Psoas muscle (tissue), 8 donors: Measurements from ENCODE around the gene CHRNA10. TPM values are rescaled to one million over a fixed set of nuclear protein-coding genes. Genes with fewer than 3 reads are reported as not detected.

Source experiments
- ATAC-seq, 4 donors: fragments of 200-7000 bp; cut with Tn5 transposase; one replicate each; pipeline ENCODE4 v1.9.1; 2020; ENCODE audit warnings: moderate library complexity in 3 of 4, mild to moderate bottlenecking in 2 of 4
- DNase-seq, 2 donors: peaks; one replicate each; pipeline ENCODE4 v3.0.0-alpha.2; 2020
- H3K27ac ChIP-seq: fragments of 200-600 bp; one replicate; pipeline ENCODE4 v1.8.0; 2022
- H3K27me3 ChIP-seq, 3 donors: fragments of 200-600 bp in 1 of 3; one replicate each; pipeline versions ENCODE4 v1.6.1 to v1.8.0; 2013 to 2022; ENCODE audit warnings: low read length in 2 of 3, mild to moderate bottlenecking in 2 of 3, moderate library complexity in 1 of 3; ENCODE audit not compliant: insufficient read depth in 3 of 3
- H3K36me3 ChIP-seq, 2 donors: fragments of 200-600 bp in 1 of 2; one replicate each; pipeline versions ENCODE4 v1.6.1 to v1.8.0; 2013 to 2022; ENCODE audit warnings: low read depth in 1 of 2, mild to moderate bottlenecking in 1 of 2, moderate library complexity in 1 of 2; ENCODE audit not compliant: insufficient read depth in 1 of 2
- H3K4me1 ChIP-seq: fragments of 200-600 bp; one replicate; pipeline ENCODE4 v1.8.0; 2022
- H3K4me3 ChIP-seq: fragments of 200-600 bp; one replicate; pipeline ENCODE4 v1.8.0; 2022; ENCODE audit warnings: mild to moderate bottlenecking
- H3K9me3 ChIP-seq: fragments of 200-600 bp; one replicate; pipeline ENCODE4 v1.8.0; 2022
- CTCF ChIP-seq: fragments of 200-600 bp; IDR thresholded peaks from one replicate; pipeline ENCODE4 v1.8.0; 2022; ENCODE audit warnings: antibody characterized with exemption
- WGBS, 3 donors: extraction: QIAGEN DNeasy Blood & Tissue Kit; methylation state at CpG; one replicate each; pipeline versions ENCODE4 v1.1.6 to v1.1.7; 2013; 5-methylcytosine and 5-hydroxymethylcytosine counted together
- intact Hi-C, 2 donors: fragments of 100-400 bp; cut with DNase I; formaldehyde crosslinking; loops; one replicate each; pipeline versions ENCODE4 v1.11.0 to v1.14.2; 2022
- polyA plus RNA-seq, 3 donors: library from polyadenylated mRNA; stranded (reverse); fragments of 200-250 nt; gene quantifications; one replicate each; pipeline ENCODE4 v1.2.3, GENCODE V29; 2013
- total RNA-seq, 4 donors: library from RNA; stranded (reverse); fragmentation: NEBNext Ultra II Directional in 2 of 4; extraction: Animal tissue kit (Norgen Biotek cat#: 25700) in 2 of 4; gene quantifications; one replicate each; pipeline versions ENCODE4 v1.2.1 to v1.2.4, GENCODE V29; 2021 to 2023
- donor health status: healthy with polysubstance abuse.
- donor health status: DM: no; HTN: no; CAD: no; lungs with moderate emphysema.
- donor health status: Bipolar disorder and iron deficiency.
- donor health status: healthy.
- donor health status: DM: yes; HTN: yes; CAD: no.
- donor health status: DM: no; HTN: no; CAD: no.
- donor health status: DM: no; HTN: no; CAD: no.
- donor health status: DM: yes; HTN: yes; CAD: no.

CHRNA10 gene
- total and polyA plus RNA-seq, 7 donors: 0.13 to 1.4 (median 0.63) TPM

GRCh38 chr11:3667149-3668035 lies 3.8 kb downstream of the CHRNA10 start:
- peaks cover 0 to 84% of the 10 kb centered on the region in 2 donors for H3K36me3 ChIP-seq
- H3K9me3 ChIP-seq: no peaks in the 10 kb centered on the region
- DNase-seq (peak in 1 of 2 donors; percentile 54), ATAC-seq (no peak)
- no peak overlapping the region for H3K4me3 ChIP-seq
- intact Hi-C loops: no loop called here
- TF ChIP-seq CTCF: no peak
- H3K4me1 ChIP-seq: no peaks in the 10 kb centered on the region
- 97 to 98% (median 98%) methylated on average over 89 of the region's 89 CpGs for WGBS, 3 donors
- H3K27me3 ChIP-seq: no peaks in the 10 kb centered on the region
- no peak overlapping the region for H3K27ac ChIP-seq

- H3K4me1 ChIP-seq: no peaks in the 10 kb centered on the region
- no peaks in the 10 kb centered on the region for H3K27me3 ChIP-seq
- H3K36me3 ChIP-seq: peaks cover 0 to 71% of the 10 kb centered on the region in 2 donors
- H3K27ac ChIP-seq: no peak overlapping the region
- WGBS, 3 donors: 95 to 96% (median 95%) methylated on average over 16 to 17 of the region's 17 CpGs
- TF ChIP-seq CTCF: no peak
- intact Hi-C loops: no loop called here
- no peak for ATAC-seq
- H3K4me3 ChIP-seq: no peak overlapping the region
- no peaks in the 10 kb centered on the region for H3K9me3 ChIP-seq
- no peak for DNase-seq
Observed at GRCh38 chr11:3666023-3666530, 5.1 kb downstream of the CHRNA10 start.

- WGBS, 3 donors: 77 to 96% (median 90%) methylated on average over 6 of the region's 6 CpGs
Observed at GRCh38 chr11:3665336-3666022, 5.7 kb downstream of the CHRNA10 start.

GRCh38 chr11:3664032-3664630 lies 7.1 kb downstream of the CHRNA10 start:
- intact Hi-C loops: no loop called here
- ATAC-seq (no peak), DNase-seq (no peak)
- no peaks in the 10 kb centered on the region for H3K9me3 ChIP-seq
- 80 to 82% (median 81%) methylated on average over 10 of the region's 10 CpGs for WGBS, 3 donors
- peaks cover 0 to 57% of the 10 kb centered on the region in 2 donors for H3K36me3 ChIP-seq
- no peak overlapping the region for H3K4me3 ChIP-seq
- H3K27me3 ChIP-seq: no peaks in the 10 kb centered on the region
- H3K4me1 ChIP-seq: no peaks in the 10 kb centered on the region
- no peak for TF ChIP-seq CTCF
- H3K27ac ChIP-seq: no peak overlapping the region

More at GRCh38 chr11:3665336-3666022, 5.7 kb downstream of the CHRNA10 start:
- ATAC-seq: no peak
- DNase-seq: no peak
- TF ChIP-seq CTCF: no peak
- Histone ChIP-seq H3K27me3 (no peaks in the 10 kb centered on the region), H3K27ac (no peak overlapping the region), H3K9me3 (no peaks in the 10 kb centered on the region), H3K4me3 (no peak overlapping the region), H3K36me3 (peaks cover 0 to 67% of the 10 kb centered on the region in 2 donors), H3K4me1 (no peaks in the 10 kb centered on the region)
- intact Hi-C loops: no loop called here
